Measurements from ENCODE around the gene AOX1. TPM values are rescaled to one million over a fixed set of nuclear protein-coding genes. Genes with fewer than 3 reads are reported as not detected.

AOX1 gene
- total RNA-seq, 1 experiment from 2014 or later, result 0.45 TPM

- H3K4me1 Mint-ChIP-seq (ENCODE audit: low read depth, unreplicated experiment), result no peaks in the 10 kb centered on the region
- peaks cover 6% of the 10 kb centered on the region for H3K27me3 Mint-ChIP-seq (ENCODE audit: unreplicated experiment)
- no peak overlapping the region for H3K4me3 Mint-ChIP-seq (ENCODE audit: low read depth, unreplicated experiment)
- intact Hi-C loops (cut with micrococcal nuclease; ENCODE audit: unreplicated experiment), result loop anchor here (1.0 to 2.0 kb wide), 2 partner anchors 39 to 116 kb away; no protein-coding TSS in a partner anchor
- no peak for DNase-seq
- CTCF ChIA-PET, result interaction anchor here (0.6 kb wide), 1 partner anchor 266 kb away, joined by 5 read pairs; no protein-coding TSS in a partner anchor
- TF ChIP-seq CTCF (IDR thresholded peaks at IDR 0.05; ENCODE audit: unreplicated experiment), result no peak
- no TSS peak for BruUV-seq (replicated peaks)
- H3K27ac Mint-ChIP-seq (ENCODE audit: unreplicated experiment), result no peak overlapping the region
- peaks cover 16% of the 10 kb centered on the region for H3K36me3 Mint-ChIP-seq (ENCODE audit: insufficient read depth, unreplicated experiment)
- no peaks in the 10 kb centered on the region for H3K9me3 Mint-ChIP-seq (ENCODE audit: low read depth, unreplicated experiment)
Measured at GRCh38 chr2:200584639-200585038, 1.2 kb upstream of the AOX1 start.

DNA sequence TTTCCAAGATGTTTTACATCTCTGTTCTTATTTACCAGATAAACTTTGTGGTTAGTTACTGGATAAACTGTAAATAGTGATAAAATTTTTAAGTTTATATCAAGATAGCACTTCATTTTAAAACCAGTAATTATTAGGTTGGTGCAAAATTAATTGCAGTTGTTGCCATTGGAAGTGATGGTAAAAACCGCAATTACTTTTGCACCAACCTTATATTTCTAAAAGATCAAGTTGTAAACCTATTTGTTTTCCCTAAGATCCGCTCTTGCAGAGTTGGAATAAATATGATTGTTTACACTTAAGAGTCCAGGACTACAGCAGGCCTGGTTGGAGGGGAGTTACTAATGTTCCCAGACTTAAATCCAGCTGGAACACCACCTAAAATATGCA, 479 bp upstream of the AOX1 start:
- H3K27ac Mint-ChIP-seq (ENCODE audit: unreplicated experiment), result no peak overlapping the region
- peaks cover 2% of the 10 kb centered on the region for H3K4me1 Mint-ChIP-seq (ENCODE audit: low read depth, unreplicated experiment)
- H3K27me3 Mint-ChIP-seq (ENCODE audit: unreplicated experiment), result peaks cover 13% of the 10 kb centered on the region
- H3K9me3 Mint-ChIP-seq (ENCODE audit: low read depth, unreplicated experiment), result no peaks in the 10 kb centered on the region
- intact Hi-C loops (cut with micrococcal nuclease; ENCODE audit: unreplicated experiment), result loop anchor here (1.0 to 2.0 kb wide), 2 partner anchors 40 to 115 kb away; no protein-coding TSS in a partner anchor
- DNase-seq, result no peak
- H3K36me3 Mint-ChIP-seq (ENCODE audit: insufficient read depth, unreplicated experiment), result peaks cover 16% of the 10 kb centered on the region
- no TSS peak for BruUV-seq (replicated peaks)
- TF ChIP-seq CTCF (IDR thresholded peaks at IDR 0.05; ENCODE audit: unreplicated experiment), result no peak
- peak overlapping the region; percentile 80 for H3K4me3 Mint-ChIP-seq (ENCODE audit: low read depth, unreplicated experiment)
- CTCF ChIA-PET, result interaction anchor here (0.6 to 0.9 kb wide), 4 partner anchors 114 to 266 kb away, joined by 3 to 7 read pairs (median 4); no protein-coding TSS in a partner anchor

DNA sequence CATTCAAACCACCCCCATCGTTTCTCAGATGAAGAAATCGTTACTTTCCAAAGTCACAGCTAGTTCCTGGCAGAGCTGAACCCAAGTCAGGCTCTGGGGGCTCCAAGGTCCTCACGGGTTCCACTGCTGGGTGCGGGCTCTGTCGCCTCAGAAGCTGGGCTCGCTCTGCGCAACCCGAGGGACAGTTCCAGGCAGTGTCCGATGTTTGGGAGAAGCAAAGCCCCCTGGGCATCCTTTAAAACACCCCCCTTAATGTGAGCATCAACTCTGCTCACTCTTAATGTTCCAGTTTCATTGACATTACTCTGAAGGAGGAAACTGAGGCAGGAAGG, 796 bp downstream of the AOX1 start:
- H3K4me1 Mint-ChIP-seq (ENCODE audit: low read depth, unreplicated experiment), result peaks cover 14% of the 10 kb centered on the region
- BruUV-seq (replicated peaks), result no TSS peak
- intact Hi-C loops (cut with micrococcal nuclease; ENCODE audit: unreplicated experiment), result no loop called here
- no peak for DNase-seq
- H3K27ac Mint-ChIP-seq (ENCODE audit: unreplicated experiment), result no peak overlapping the region
- H3K9me3 Mint-ChIP-seq (ENCODE audit: low read depth, unreplicated experiment), result no peaks in the 10 kb centered on the region
- H3K36me3 Mint-ChIP-seq (ENCODE audit: insufficient read depth, unreplicated experiment), result peaks cover 16% of the 10 kb centered on the region
- TF ChIP-seq CTCF (IDR thresholded peaks at IDR 0.05; ENCODE audit: unreplicated experiment), result no peak
- peaks cover 26% of the 10 kb centered on the region for H3K27me3 Mint-ChIP-seq (ENCODE audit: unreplicated experiment)
- peak overlapping the region; percentile 80 for H3K4me3 Mint-ChIP-seq (ENCODE audit: low read depth, unreplicated experiment)
- CTCF ChIA-PET, result interaction anchor here (1.2 kb wide), 1 partner anchor 116 kb away, joined by 4 read pairs; no protein-coding TSS in a partner anchor

DNA sequence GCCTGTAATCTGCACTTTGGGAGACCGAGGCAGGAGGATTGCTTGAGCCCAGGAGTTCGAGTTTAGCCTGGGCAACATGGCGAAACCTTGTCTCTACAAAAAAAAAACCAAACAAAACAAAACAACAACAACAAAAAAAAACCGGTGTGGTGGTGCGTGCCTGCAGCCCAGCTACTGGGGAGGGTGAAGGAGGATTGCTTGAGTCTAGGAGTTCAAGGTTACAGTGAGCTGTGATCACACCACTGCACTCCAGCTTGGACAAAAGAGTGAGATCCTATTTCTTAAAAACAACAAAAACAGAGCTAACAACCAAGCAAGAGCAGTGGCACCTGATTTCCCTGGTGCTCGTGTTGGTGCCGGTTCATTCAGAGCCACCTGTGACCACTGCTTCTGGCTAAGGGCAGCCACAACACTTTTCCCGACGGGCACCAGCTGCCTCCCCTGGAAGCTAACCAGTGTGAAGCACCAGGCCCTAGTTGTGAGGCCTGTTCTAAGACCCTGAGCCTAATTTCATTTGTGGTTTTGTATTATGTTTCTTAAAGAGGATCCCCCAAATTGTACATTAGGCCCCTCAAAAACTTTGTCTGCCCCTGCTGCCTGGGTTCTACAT, 1.3 kb downstream of the AOX1 start:
- no peak for TF ChIP-seq CTCF (IDR thresholded peaks at IDR 0.05; ENCODE audit: unreplicated experiment)
- Mint-ChIP-seq H3K27ac (ENCODE audit: unreplicated experiment) (no peak overlapping the region), H3K4me1 (ENCODE audit: low read depth, unreplicated experiment) (peaks cover 16% of the 10 kb centered on the region), H3K9me3 (ENCODE audit: low read depth, unreplicated experiment) (no peaks in the 10 kb centered on the region), H3K36me3 (ENCODE audit: insufficient read depth, unreplicated experiment) (peaks cover 16% of the 10 kb centered on the region), H3K4me3 (ENCODE audit: low read depth, unreplicated experiment) (no peak overlapping the region), H3K27me3 (ENCODE audit: unreplicated experiment) (peaks cover 31% of the 10 kb centered on the region)
- DNase-seq, result no peak
- no TSS peak for BruUV-seq (replicated peaks)
- CTCF ChIA-PET, result interaction anchor here (0.7 to 1.2 kb wide), 2 partner anchors 116 to 155 kb away, joined by 3 to 4 read pairs; no protein-coding TSS in a partner anchor
- intact Hi-C loops (cut with micrococcal nuclease; ENCODE audit: unreplicated experiment), result no loop called here
